Suprapubic skin (tissue), 4 donors: ENCODE data around the gene PRKG2.

Experiments
- EP300 ChIP-seq: sonication (generic); formaldehyde crosslinking; IDR thresholded peaks from one replicate; pipeline ENCODE4 v1.6.1; 2017; ENCODE audit warnings: antibody characterized with exemption
- POLR2A ChIP-seq, 2 donors: fragments of 450-650 bp; IDR thresholded peaks; one replicate each; pipeline ENCODE4 v1.6.1; 2017; ENCODE audit warnings: antibody characterized with exemption in 2 of 2, mild to moderate bottlenecking in 2 of 2, moderate library complexity in 2 of 2
- POLR2AphosphoS5 ChIP-seq, 3 donors: sonication (generic); formaldehyde crosslinking; IDR thresholded peaks; one replicate each; pipeline ENCODE4 v1.6.1; 2017; ENCODE audit warnings: antibody characterized with exemption in 3 of 3
- TF ChIP-seq, protein P1 (sequence below), 2 donors: fragments of 200-600 bp in 1 of 2; fragments of 450-650 bp in 1 of 2; sonication (generic) in 1 of 2; IDR thresholded peaks; one replicate each; pipeline ENCODE4 v1.5.1; 2016 to 2019; ENCODE audit warnings: antibody characterized with exemption in 2 of 2, mild to moderate bottlenecking in 1 of 2, moderate library complexity in 1 of 2

DNA sequence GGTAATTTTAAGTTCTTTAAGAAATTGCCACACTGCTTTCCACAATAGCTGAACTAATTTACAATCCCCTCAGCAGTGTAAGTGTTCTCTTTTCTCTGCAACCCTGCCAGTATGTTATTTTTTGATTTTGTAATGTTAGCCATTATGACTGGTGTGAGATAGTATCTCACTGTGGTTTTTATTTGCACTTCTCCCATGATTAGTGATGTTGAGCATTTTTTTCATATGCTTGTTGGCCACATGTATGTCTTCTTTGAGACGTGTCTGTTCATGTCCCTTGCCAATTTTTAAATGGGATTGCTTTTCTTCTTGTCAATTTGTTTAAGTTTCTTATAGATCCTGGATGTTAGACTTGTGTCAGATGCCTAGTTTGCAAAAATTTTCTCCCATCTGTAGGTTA is 98.5 kb downstream of the PRKG2 start:
- TF ChIP-seq EP300 (no peak), POLR2A (IDR thresholded peaks at IDR 0.05) (no peak), POLR2AphosphoS5 (IDR thresholded peaks at IDR 0.05) (no peak)
- TF ChIP-seq, protein P1, sequence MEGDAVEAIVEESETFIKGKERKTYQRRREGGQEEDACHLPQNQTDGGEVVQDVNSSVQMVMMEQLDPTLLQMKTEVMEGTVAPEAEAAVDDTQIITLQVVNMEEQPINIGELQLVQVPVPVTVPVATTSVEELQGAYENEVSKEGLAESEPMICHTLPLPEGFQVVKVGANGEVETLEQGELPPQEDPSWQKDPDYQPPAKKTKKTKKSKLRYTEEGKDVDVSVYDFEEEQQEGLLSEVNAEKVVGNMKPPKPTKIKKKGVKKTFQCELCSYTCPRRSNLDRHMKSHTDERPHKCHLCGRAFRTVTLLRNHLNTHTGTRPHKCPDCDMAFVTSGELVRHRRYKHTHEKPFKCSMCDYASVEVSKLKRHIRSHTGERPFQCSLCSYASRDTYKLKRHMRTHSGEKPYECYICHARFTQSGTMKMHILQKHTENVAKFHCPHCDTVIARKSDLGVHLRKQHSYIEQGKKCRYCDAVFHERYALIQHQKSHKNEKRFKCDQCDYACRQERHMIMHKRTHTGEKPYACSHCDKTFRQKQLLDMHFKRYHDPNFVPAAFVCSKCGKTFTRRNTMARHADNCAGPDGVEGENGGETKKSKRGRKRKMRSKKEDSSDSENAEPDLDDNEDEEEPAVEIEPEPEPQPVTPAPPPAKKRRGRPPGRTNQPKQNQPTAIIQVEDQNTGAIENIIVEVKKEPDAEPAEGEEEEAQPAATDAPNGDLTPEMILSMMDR (IDR thresholded peaks at IDR 0.05), result no peak
